HEK293T (cell line): ENCODE data around the gene PLCB1.

Experiments used
- BHLHE40 ChIP-seq: fragments of 450-650 bp; IDR thresholded peaks from 2 replicates; pipeline ENCODE4 v1.6.1; 2016; ENCODE audit warnings: mild to moderate bottlenecking, moderate library complexity, borderline replicate concordance
- FOXA1 ChIP-seq: fragments of 450-650 bp; IDR thresholded peaks from 2 replicates; pipeline ENCODE4 v1.6.1; 2016; ENCODE audit warnings: mild to moderate bottlenecking
- FOXK2 ChIP-seq: fragments of 450-650 bp; IDR thresholded peaks from 2 replicates; pipeline ENCODE4 v1.6.1; 2016; ENCODE audit warnings: mild to moderate bottlenecking

- TF ChIP-seq FOXA1 (no peak), BHLHE40 (no peak), FOXK2 (no peak)
Measured at GRCh38 chr20:8309634-8310033, 177.6 kb downstream of the PLCB1 start.
